IMR-90 (cell line): ENCODE measurements around the gene ASXL2. TPM values are rescaled to one million over a fixed set of nuclear protein-coding genes. Genes with fewer than 3 reads are reported as not detected.
A peak's percentile ranks its signal among the peaks of the same experiment; 100 is the strongest.

ENCODE experiments used
- ATAC-seq: fragments of 200-7000 bp; cut with Tn5 transposase; 2 replicates; pipeline ENCODE4 v1.9.1; 2020; ENCODE audit warnings: low read depth, mild to moderate bottlenecking, moderate library complexity
- BruUV-seq: library from RNA; stranded (reverse); fragments of 400-500 nt; replicated peaks from 2 replicates; lab custom pipeline; 2021; lab: Mats Ljungman, UMichigan
- CTCF ChIA-PET: fragments of 300-600 bp; formaldehyde crosslinking; extraction: SDS; loops from one replicate; lab custom pipeline; 2021; ENCODE audit warnings: antibody characterized with exemption; lab: Yijun Ruan, JAX
- POLR2A ChIA-PET: fragments of 300-600 bp; sonication (Branson Sonifier 250); formaldehyde crosslinking; loops from one replicate; lab custom pipeline; 2022; ENCODE audit warnings: antibody characterized with exemption; ENCODE audit not compliant: unreplicated experiment; lab: Charles Lee
- DNase-seq: peaks from one replicate; pipeline ENCODE4 v3.0.0; 2013
- H2AFZ ChIP-seq: replicated peaks from 2 replicates; pipeline ENCODE3; 2013; ENCODE audit warnings: low read length, mild to moderate bottlenecking; ENCODE audit not compliant: poor library complexity
- H2AK5ac ChIP-seq: 2 replicates; pipeline ENCODE4 v1.6.1; 2013; ENCODE audit warnings: low read depth, low read length, inconsistent platforms
- H2AK9ac ChIP-seq: replicated peaks from 2 replicates; pipeline ENCODE3; 2013; ENCODE audit warnings: mild to moderate bottlenecking, low read depth, low read length, moderate library complexity; ENCODE audit not compliant: poor library complexity
- H2BK120ac ChIP-seq: 2 replicates; pipeline ENCODE4 v1.6.1; 2013; ENCODE audit warnings: low read depth, low read length, inconsistent platforms
- H2BK15ac ChIP-seq: 3 replicates; pipeline ENCODE4 v1.6.1; 2013; ENCODE audit warnings: low read depth, low read length, inconsistent platforms
- H2BK20ac ChIP-seq: 2 replicates; pipeline ENCODE4 v1.6.1; 2013; ENCODE audit warnings: low read depth, mild to moderate bottlenecking, inconsistent platforms, low read length, moderate library complexity
- H2BK5ac ChIP-seq: 2 replicates; pipeline ENCODE4 v1.6.1; 2013; ENCODE audit warnings: mild to moderate bottlenecking, low read depth, low read length, inconsistent platforms; ENCODE audit not compliant: poor library complexity, severe bottlenecking
- H3K14ac ChIP-seq: replicated peaks from 2 replicates; pipeline ENCODE4 v1.6.1; 2013; ENCODE audit warnings: low read depth, low read length, inconsistent platforms
- H3K18ac ChIP-seq: 2 replicates; pipeline ENCODE4 v1.6.1; 2013; ENCODE audit warnings: low read depth, low read length, control low read depth
- H3K23ac ChIP-seq: 2 replicates; pipeline ENCODE4 v1.6.1; 2013; ENCODE audit warnings: low read depth, low read length, inconsistent platforms
- H3K27ac ChIP-seq: 2 replicates; pipeline ENCODE4 v1.5.1; 2013; ENCODE audit warnings: mild to moderate bottlenecking, control low read depth, low read length; ENCODE audit not compliant: insufficient read depth
- H3K27me3 ChIP-seq: 2 replicates; pipeline ENCODE4 v1.6.1; 2013; ENCODE audit warnings: low read length; ENCODE audit not compliant: control insufficient read depth, insufficient read depth
- H3K36me3 ChIP-seq: 2 replicates; pipeline ENCODE4 v1.6.1; 2013; ENCODE audit warnings: low read length, mixed read lengths; ENCODE audit not compliant: control insufficient read depth, insufficient read depth
- H3K4ac ChIP-seq: 2 replicates; pipeline ENCODE4 v1.6.1; 2013; ENCODE audit warnings: low read depth, low read length, inconsistent platforms
- H3K4me1 ChIP-seq: 2 replicates; pipeline ENCODE4 v1.6.1; 2013; ENCODE audit warnings: low read length, mixed read lengths; ENCODE audit not compliant: control insufficient read depth, insufficient read depth
- H3K4me2 ChIP-seq: 2 replicates; pipeline ENCODE4 v1.6.1; 2013; ENCODE audit warnings: low read depth, mild to moderate bottlenecking, control low read depth, low read length, moderate library complexity
- H3K4me3 ChIP-seq: 2 replicates; pipeline ENCODE4 v1.5.1; 2013; ENCODE audit warnings: low read depth, mild to moderate bottlenecking, control low read depth, low read length, moderate library complexity; ENCODE audit not compliant: insufficient read depth
- H3K56ac ChIP-seq: 2 replicates; pipeline ENCODE4 v1.6.1; 2013; ENCODE audit warnings: low read length, inconsistent platforms; ENCODE audit not compliant: insufficient read depth; ENCODE audit errors: extremely low read depth
- H3K79me1 ChIP-seq, 2 experiments: 2 replicates each; pipeline ENCODE4 v1.6.1; 2013; ENCODE audit warnings: low read length in 2 of 2, inconsistent platforms in 1 of 2, low read depth in 1 of 2
- H3K9ac ChIP-seq: 2 replicates; pipeline ENCODE4 v1.6.1; 2013; ENCODE audit warnings: low read depth, low read length, control low read depth
- H3K9me1 ChIP-seq: 2 replicates; pipeline ENCODE4 v1.6.1; 2013; ENCODE audit warnings: low read length, inconsistent platforms; ENCODE audit not compliant: insufficient read depth
- H3K9me3 ChIP-seq: 2 replicates; pipeline ENCODE4 v1.6.1; 2013; ENCODE audit warnings: low read length; ENCODE audit not compliant: control insufficient read depth, insufficient read depth
- H4K20me1 ChIP-seq: 2 replicates; pipeline ENCODE4 v1.6.1; 2013; ENCODE audit warnings: low read length, inconsistent platforms; ENCODE audit not compliant: insufficient read depth
- H4K5ac ChIP-seq: 2 replicates; pipeline ENCODE4 v1.6.1; 2013; ENCODE audit warnings: mild to moderate bottlenecking, low read depth, low read length, control low read depth
- H4K8ac ChIP-seq, 2 experiments: 2 replicates each; pipeline ENCODE4 v1.6.1; 2013; ENCODE audit warnings: low read depth in 2 of 2, low read length in 2 of 2, control low read depth in 1 of 2, inconsistent platforms in 1 of 2
- H4K91ac ChIP-seq: 2 replicates; pipeline ENCODE4 v1.6.1; 2013; ENCODE audit warnings: low read depth, low read length, inconsistent platforms; ENCODE audit not compliant: insufficient read depth
- BHLHE40 ChIP-seq: fragments of 150-350 bp; IDR thresholded peaks from 2 replicates; pipeline ENCODE4 v1.6.1; 2016; ENCODE audit warnings: mild to moderate bottlenecking, low read depth, low read length
- CEBPB ChIP-seq: IDR thresholded peaks from 2 replicates; pipeline ENCODE4 v1.6.1; 2012; ENCODE audit warnings: low read depth, low read length, improper control_type of control experiment
- CHD1 ChIP-seq: IDR thresholded peaks from 2 replicates; pipeline ENCODE4 v1.6.1; 2012; ENCODE audit warnings: low read depth, low read length, improper control_type of control experiment
- CTCF ChIP-seq: conservative IDR thresholded peaks from 2 replicates; pipeline ENCODE4 v1.5.1; 2012; ENCODE audit warnings: mild to moderate bottlenecking, low read depth, low read length, improper control_type of control experiment
- ELK1 ChIP-seq: fragments of 150-350 bp; IDR thresholded peaks from 2 replicates; pipeline ENCODE4 v1.6.1; 2016; ENCODE audit warnings: low read depth, mild to moderate bottlenecking, low read length, moderate library complexity, borderline replicate concordance
- MAZ ChIP-seq: IDR thresholded peaks from 2 replicates; pipeline ENCODE4 v1.6.1; 2012; ENCODE audit warnings: low read depth, mild to moderate bottlenecking, low read length, improper control_type of control experiment, moderate library complexity, borderline replicate concordance
- MXI1 ChIP-seq: IDR thresholded peaks from 2 replicates; pipeline ENCODE4 v1.6.1; 2012; ENCODE audit warnings: low read depth, mild to moderate bottlenecking, low read length, moderate library complexity, borderline replicate concordance
- NFE2L2 ChIP-seq: fragments of 150-350 bp; IDR thresholded peaks from 2 replicates; pipeline ENCODE4 v1.6.1; 2016; ENCODE audit warnings: low read depth, mild to moderate bottlenecking, low read length
- POLR2A ChIP-seq: IDR thresholded peaks from 2 replicates; pipeline ENCODE4 v1.6.1; 2012; ENCODE audit warnings: mild to moderate bottlenecking, low read depth, low read length
- RAD21 ChIP-seq: IDR thresholded peaks from 2 replicates; pipeline ENCODE4 v1.6.1; 2012; ENCODE audit warnings: low read length, improper control_type of control experiment
- RCOR1 ChIP-seq: IDR thresholded peaks from 2 replicates; pipeline ENCODE4 v1.6.1; 2012; ENCODE audit warnings: mild to moderate bottlenecking, low read length, improper control_type of control experiment; ENCODE audit not compliant: insufficient replicate concordance
- RFX5 ChIP-seq: IDR thresholded peaks from 2 replicates; pipeline ENCODE4 v1.8.0; 2012; ENCODE audit warnings: low read depth, mild to moderate bottlenecking, low read length, moderate library complexity
- SMC3 ChIP-seq: fragments of 150-350 bp; IDR thresholded peaks from 2 replicates; pipeline ENCODE4 v1.6.1; 2016; ENCODE audit warnings: low read depth, mild to moderate bottlenecking, antibody characterized with exemption, low read length, moderate library complexity
- USF2 ChIP-seq: fragments of 150-350 bp; IDR thresholded peaks from 2 replicates; pipeline ENCODE4 v1.6.1; 2017; ENCODE audit warnings: mild to moderate bottlenecking, antibody characterized with exemption, low read length, low read depth
- WGBS, 2 experiments: methylation state at CpG; one replicate each; pipeline versions ENCODE4 v1.1.5 to v1.1.7; 2013; ENCODE audit warnings: missing lambda C conversion rate in 2 of 2; ENCODE audit not compliant: insufficient read length in 1 of 2; ENCODE audit errors: extremely low coverage in 2 of 2; 5-methylcytosine and 5-hydroxymethylcytosine counted together
- dilution Hi-C: fragments of 300-500 bp; cut with HindIII; formaldehyde crosslinking; loops from one replicate; pipeline ENCODE4 v1.14.3; 2018; ENCODE audit warnings: low sequenced_read_pairs; ENCODE audit not compliant: unreplicated experiment
- in situ Hi-C: fragments of 300-500 bp; cut with MboI; formaldehyde crosslinking; loops from 3 replicates; pipeline ENCODE4 v1.14.3; 2019; ENCODE audit warnings: low sequenced_read_pairs, inconsistent platforms, mixed read lengths
- intact Hi-C: fragments of 100-400 bp; cut with micrococcal nuclease; formaldehyde crosslinking; loops from 2 replicates; pipeline ENCODE4 v1.10.0; 2022
- polyA plus RNA-seq, 3 experiments: library from polyadenylated mRNA; depleted of rRNA; stranded (reverse); fragments of >200 nt; gene quantifications; 2 replicates each; pipeline ENCODE4 v1.2.3, GENCODE V29; 2012; ENCODE audit warnings: low replicate concordance in 1 of 3
- total RNA-seq: library from RNA; depleted of rRNA; stranded (reverse); fragments of >200 nt; gene quantifications from 2 replicates; pipeline ENCODE4 v1.2.3, GENCODE V29; 2012

ASXL2 gene
- total and polyA plus RNA-seq, 2 of the 4 experiments (the other 2 are of a cell fraction), result 5.3 to 8.1 TPM

GRCh38 chr2:25749676-25750075 is 128.6 kb downstream of the ASXL2 start:
- H3K14ac ChIP-seq, result no peak overlapping the region
- TSS peak; percentile 92 for BruUV-seq
- ChIA-PET POLR2A (no interaction called here), CTCF (interaction anchor here (0.7 kb wide), 1 partner anchor 13 kb away, joined by 3 read pairs; no protein-coding TSS in a partner anchor)
- H4K5ac ChIP-seq, result no peak overlapping the region
- no peak overlapping the region for H2AFZ ChIP-seq
- no peak overlapping the region for H2AK5ac ChIP-seq
- WGBS, 2 experiments, result no CpG with 5 or more reads among the region's 5 CpGs
- TF ChIP-seq POLR2A, result no peak
- no peak for TF ChIP-seq RCOR1
- TF ChIP-seq RFX5, result no peak
- TF ChIP-seq SMC3, result no peak
- TF ChIP-seq CTCF, result no peak
- TF ChIP-seq RAD21, result no peak
- TF ChIP-seq MAZ, result no peak
- no peak for TF ChIP-seq CHD1
- no peak for TF ChIP-seq MXI1
- no peak for TF ChIP-seq BHLHE40
- TF ChIP-seq USF2, result no peak
- TF ChIP-seq NFE2L2, result no peak
- no peak for TF ChIP-seq CEBPB
- no peak for TF ChIP-seq ELK1
- H3K23ac ChIP-seq, result no peak overlapping the region
- H3K56ac ChIP-seq, result no peak overlapping the region
- no peaks in the 10 kb centered on the region for H4K20me1 ChIP-seq
- no peak overlapping the region for H2BK120ac ChIP-seq
- H3K27me3 ChIP-seq, result no peaks in the 10 kb centered on the region
- in situ Hi-C loops, result no loop called here
- DNase-seq, result no peak
- H3K79me1 ChIP-seq, result peaks cover 0 to 5% of the 10 kb centered on the region in 2 experiments; a peak in 1 of 4 replicates
- H2BK20ac ChIP-seq, result no peak overlapping the region
- H3K18ac ChIP-seq, result no peak overlapping the region
- intact Hi-C loops, result no loop called here
- H3K9me3 ChIP-seq, result no peaks in the 10 kb centered on the region
- H3K4me1 ChIP-seq, result no peaks in the 10 kb centered on the region
- no peak overlapping the region for H2BK15ac ChIP-seq
- H4K8ac ChIP-seq, result no peak overlapping the region
- H2BK5ac ChIP-seq, result no peak overlapping the region
- no peak overlapping the region for H3K4me2 ChIP-seq
- no peak overlapping the region for H4K91ac ChIP-seq
- no peaks in the 10 kb centered on the region for H3K9me1 ChIP-seq
- H3K9ac ChIP-seq, result no peak overlapping the region
- dilution Hi-C loops, result no loop called here
- ATAC-seq, result no peak
- peaks cover 23% of the 10 kb centered on the region for H3K36me3 ChIP-seq
- H3K4ac ChIP-seq, result no peak overlapping the region
- no peak overlapping the region for H2AK9ac ChIP-seq
- no peak overlapping the region for H3K4me3 ChIP-seq
- H3K27ac ChIP-seq, result no peak overlapping the region
